Stimulated activated naive B cell treated with anti-CD40 and anti-IgM and Interleukin-4, amounts not matched to agents 10 μg/mL and 1 μg/mL and 100 μg/mL, for 72 hours (primary cell): ENCODE measurements around the gene DNAJB14.

Experiments used
- ATAC-seq, 2 donors: fragments of 150-1000 bp; cut with Tn5 transposase; replicated peaks; 2 replicates each; pipeline ENCODE4 v1.10.0; 2021; ENCODE audit warnings: moderate library complexity in 1 of 2
- DNase-seq: peaks from one replicate; pipeline ENCODE4 v3.0.0; 2021
- H3K27ac Mint-ChIP-seq: one replicate; pipeline ENCODE4 v1.8.0; 2022; ENCODE audit warnings: mild to moderate bottlenecking, mixed read lengths
- H3K27me3 Mint-ChIP-seq, 2 donors: one replicate each; pipeline ENCODE4 v1.8.0; 2022; ENCODE audit warnings: mixed read lengths in 2 of 2
- H3K36me3 Mint-ChIP-seq, 2 donors: one replicate each; pipeline ENCODE4 v1.8.0; 2022; ENCODE audit warnings: mixed read lengths in 2 of 2, mild to moderate bottlenecking in 1 of 2
- H3K4me1 Mint-ChIP-seq, 2 donors: one replicate each; pipeline ENCODE4 v1.8.0; 2022; ENCODE audit warnings: mixed read lengths in 2 of 2, mild to moderate bottlenecking in 1 of 2
- H3K4me3 Mint-ChIP-seq, 2 donors: one replicate each; pipeline ENCODE4 v1.8.0; 2022; ENCODE audit warnings: mild to moderate bottlenecking in 2 of 2, mixed read lengths in 2 of 2, moderate library complexity in 1 of 2
- H3K9me3 Mint-ChIP-seq, 2 donors: one replicate each; pipeline ENCODE4 v1.8.0; 2022; ENCODE audit warnings: mixed read lengths in 2 of 2, mild to moderate bottlenecking in 1 of 2

Gene DNAJB14

GRCh38 chr4:99915449-99915848, 31.0 kb downstream of the DNAJB14 start:
- Mint-ChIP-seq H3K36me3 (peaks cover 43 to 66% of the 10 kb centered on the region in 2 donors), H3K4me3 (no peak overlapping the region), H3K4me1 (no peaks in the 10 kb centered on the region), H3K27ac (no peak overlapping the region), H3K9me3 (peaks cover 11 to 12% of the 10 kb centered on the region in 2 donors), H3K27me3 (no peaks in the 10 kb centered on the region)
- no peak for ATAC-seq
- DNase-seq, result no peak

- H3K27ac Mint-ChIP-seq, result peak overlapping the region; percentile 83
- DNase-seq, result no peak
Observed at GRCh38 chr4:99894998-99895397, 51.4 kb downstream of the DNAJB14 start.

DNA sequence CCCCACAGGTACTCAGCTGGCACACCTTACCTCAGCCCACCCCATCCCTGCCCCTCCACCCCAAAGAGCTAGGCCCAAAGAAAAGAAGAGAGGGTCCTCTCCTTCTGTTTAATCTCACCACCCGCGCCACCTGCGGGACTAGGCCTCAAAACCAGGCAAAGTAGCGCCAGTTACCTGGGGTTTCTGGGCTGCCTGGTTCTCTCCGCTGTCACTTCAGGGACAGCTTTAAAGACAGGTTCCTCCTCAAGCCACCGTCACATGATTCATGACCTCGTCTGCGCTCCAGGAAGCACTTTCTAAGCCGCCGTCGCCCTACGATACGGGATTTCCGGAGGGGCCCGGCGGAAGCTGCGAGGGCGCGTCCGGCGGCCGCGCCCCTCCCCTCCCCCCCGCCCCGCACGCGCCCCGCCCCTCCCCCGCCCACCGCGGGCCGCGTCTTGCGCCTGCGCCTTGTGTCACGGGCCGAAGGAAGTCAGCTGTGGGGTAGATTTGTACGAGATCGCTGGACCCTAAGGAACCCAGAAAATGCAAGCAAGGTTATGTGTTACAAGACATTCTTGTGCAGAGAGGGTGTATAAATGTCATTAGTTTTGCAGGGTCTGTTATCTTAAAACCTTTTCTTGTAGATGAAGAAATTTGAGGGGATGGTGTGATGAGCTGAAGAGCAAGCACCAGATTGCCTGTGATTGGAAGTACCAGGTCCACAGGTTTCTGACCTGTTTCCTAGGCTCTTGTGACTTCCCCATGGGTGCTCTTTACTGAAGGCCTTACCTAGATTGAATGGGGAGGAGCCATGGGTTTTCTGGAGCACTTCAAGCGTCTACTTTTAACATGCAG, 52.0 kb downstream of the DNAJB14 start, which contains the start of gene LAMTOR3:
Gene LAMTOR3 (minus strand): TSS at position 267 of the 837 bp plus-strand sequence. CDS start 464 bp downstream, outside the sequence.
- ATAC-seq, result peak; percentile 100
- H3K27me3 Mint-ChIP-seq, result no peaks in the 10 kb centered on the region
- peaks cover 22 to 31% of the 10 kb centered on the region in 2 donors for H3K4me1 Mint-ChIP-seq
- H3K4me3 Mint-ChIP-seq, result peak within 1 kb of the TSS; percentile 98
- no peaks in the 10 kb centered on the region for H3K9me3 Mint-ChIP-seq
- H3K27ac Mint-ChIP-seq, result peak within 1 kb of the TSS; percentile 98
- peaks cover 10 to 21% of the 10 kb centered on the region in 2 donors for H3K36me3 Mint-ChIP-seq
- DNase-seq, result peak; percentile 89

More at GRCh38 chr4:99894998-99895397, 51.4 kb downstream of the DNAJB14 start:
- ATAC-seq, result no peak
- H3K4me3 Mint-ChIP-seq, result peak overlapping the region; percentile 98
- peaks cover 22 to 31% of the 10 kb centered on the region in 2 donors for H3K4me1 Mint-ChIP-seq
- no peaks in the 10 kb centered on the region for H3K27me3 Mint-ChIP-seq
- H3K36me3 Mint-ChIP-seq, result peaks cover 8 to 18% of the 10 kb centered on the region in 2 donors
- no peaks in the 10 kb centered on the region for H3K9me3 Mint-ChIP-seq

DNA sequence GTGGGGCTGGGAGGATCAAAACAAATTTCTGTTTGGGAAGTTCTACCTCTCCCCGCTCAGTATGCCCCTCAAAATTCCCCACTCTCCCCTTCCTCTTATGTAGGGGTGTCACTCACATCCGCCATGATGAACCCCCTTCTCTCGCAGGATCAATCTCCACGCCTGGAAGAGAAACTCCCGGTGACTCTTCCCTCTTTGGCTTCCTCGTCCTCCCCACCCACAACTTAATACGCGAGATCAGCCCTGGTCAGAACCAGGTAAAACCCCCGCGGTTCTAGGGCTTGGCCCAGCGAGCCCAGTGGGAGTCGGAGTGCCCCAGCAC, 52.6 kb downstream of the DNAJB14 start:
- Mint-ChIP-seq H3K36me3 (peaks cover 10 to 23% of the 10 kb centered on the region in 2 donors), H3K27me3 (no peaks in the 10 kb centered on the region), H3K27ac (peak overlapping the region; percentile 98), H3K4me1 (peaks cover 22 to 31% of the 10 kb centered on the region in 2 donors), H3K9me3 (no peaks in the 10 kb centered on the region), H3K4me3 (peak overlapping the region; percentile 98)
- DNase-seq (no peak), ATAC-seq (no peak)

- H3K4me3 Mint-ChIP-seq, result peak overlapping the region; percentile 98
Observed at GRCh38 chr4:99893029-99893428, 53.4 kb downstream of the DNAJB14 start.

DNA sequence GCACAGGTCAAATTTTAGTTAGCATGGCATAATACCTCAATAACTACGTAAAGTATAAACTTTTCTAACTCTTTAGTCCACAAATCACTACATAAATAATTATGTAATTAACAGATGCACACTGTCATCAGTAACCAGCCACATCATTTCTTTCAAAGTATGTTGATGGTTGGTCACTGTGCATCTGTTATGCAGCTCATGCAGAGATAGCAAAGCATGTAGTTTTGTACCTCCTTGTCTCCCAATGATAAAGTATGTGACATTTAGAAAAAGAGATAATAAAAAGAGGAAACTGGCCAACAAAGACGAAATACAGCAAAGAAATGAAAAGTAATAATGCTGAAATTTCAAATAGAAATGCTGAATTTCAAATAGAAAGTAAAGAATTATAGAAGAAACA, 55.1 kb downstream of the DNAJB14 start:
- peaks cover 10 to 23% of the 10 kb centered on the region in 2 donors for H3K36me3 Mint-ChIP-seq
- peaks cover 23 to 31% of the 10 kb centered on the region in 2 donors for H3K4me1 Mint-ChIP-seq
- no peak overlapping the region for H3K27ac Mint-ChIP-seq
- no peaks in the 10 kb centered on the region for H3K9me3 Mint-ChIP-seq
- DNase-seq, result no peak
- no peaks in the 10 kb centered on the region for H3K27me3 Mint-ChIP-seq
- ATAC-seq, result no peak
- H3K4me3 Mint-ChIP-seq, result no peak overlapping the region

More at GRCh38 chr4:99893029-99893428, 53.4 kb downstream of the DNAJB14 start:
- ATAC-seq, result no peak
- H3K4me1 Mint-ChIP-seq, result peaks cover 22 to 31% of the 10 kb centered on the region in 2 donors
- no peaks in the 10 kb centered on the region for H3K9me3 Mint-ChIP-seq
- DNase-seq, result no peak
- no peak overlapping the region for H3K27ac Mint-ChIP-seq
- H3K27me3 Mint-ChIP-seq, result no peaks in the 10 kb centered on the region
- peaks cover 10 to 23% of the 10 kb centered on the region in 2 donors for H3K36me3 Mint-ChIP-seq

DNA sequence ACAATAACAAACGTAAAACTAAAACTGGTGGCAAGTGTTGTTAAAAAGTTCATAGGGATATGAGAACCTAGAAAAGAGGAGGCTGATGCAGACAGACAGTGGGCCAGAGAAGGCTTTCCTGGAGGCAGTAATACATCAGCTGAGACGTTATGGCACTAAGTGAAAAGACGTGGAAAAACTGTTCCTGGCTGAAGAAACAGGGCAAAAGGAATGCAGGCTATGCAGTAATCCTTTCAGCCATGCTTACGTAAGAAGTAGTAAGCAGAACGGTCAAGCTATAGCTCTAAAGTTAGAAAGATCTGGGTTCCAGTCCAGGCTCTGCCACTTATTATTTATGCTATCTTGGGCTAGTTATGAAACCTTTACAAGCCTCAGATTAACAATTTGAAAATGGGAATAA, 58.6 kb downstream of the DNAJB14 start:
- Mint-ChIP-seq H3K27ac (no peak overlapping the region), H3K27me3 (no peaks in the 10 kb centered on the region), H3K4me3 (no peak overlapping the region), H3K36me3 (peaks cover 5 to 20% of the 10 kb centered on the region in 2 donors), H3K9me3 (no peaks in the 10 kb centered on the region), H3K4me1 (peaks cover 9 to 11% of the 10 kb centered on the region in 2 donors)
- DNase-seq, result no peak
- ATAC-seq, result no peak

- Mint-ChIP-seq H3K4me1 (peaks cover 4 to 5% of the 10 kb centered on the region in 2 donors), H3K27ac (no peak overlapping the region), H3K27me3 (no peaks in the 10 kb centered on the region), H3K36me3 (peaks cover 2 to 14% of the 10 kb centered on the region in 2 donors), H3K4me3 (no peak overlapping the region), H3K9me3 (no peaks in the 10 kb centered on the region)
- no peak for ATAC-seq
- no peak for DNase-seq
Observed at GRCh38 chr4:99886146-99886545, 60.3 kb downstream of the DNAJB14 start.

DNA sequence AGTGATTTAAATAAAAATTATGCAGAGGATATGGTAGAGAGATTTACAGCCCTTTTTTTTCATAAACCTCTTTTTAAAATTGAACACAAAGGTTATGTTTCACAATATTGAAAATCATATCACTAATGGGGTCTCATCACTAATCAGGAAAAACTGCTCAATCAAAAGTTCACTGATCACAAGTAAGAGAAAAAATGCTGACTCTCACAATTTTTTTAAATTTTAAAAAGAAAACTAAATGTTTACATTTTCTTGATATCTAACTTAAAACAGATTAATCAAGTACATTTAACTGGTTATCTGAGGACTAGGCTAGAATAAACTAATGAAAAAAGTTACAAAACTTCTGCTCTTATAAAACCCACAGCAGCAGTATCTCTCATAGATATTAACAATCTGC, 60.7 kb downstream of the DNAJB14 start:
- no peaks in the 10 kb centered on the region for H3K9me3 Mint-ChIP-seq
- H3K4me3 Mint-ChIP-seq, result no peak overlapping the region
- ATAC-seq (no peak), DNase-seq (no peak)
- peaks cover 0 to 1% of the 10 kb centered on the region in 2 donors for H3K4me1 Mint-ChIP-seq
- peaks cover 2 to 14% of the 10 kb centered on the region in 2 donors for H3K36me3 Mint-ChIP-seq
- no peaks in the 10 kb centered on the region for H3K27me3 Mint-ChIP-seq
- no peak overlapping the region for H3K27ac Mint-ChIP-seq

DNA sequence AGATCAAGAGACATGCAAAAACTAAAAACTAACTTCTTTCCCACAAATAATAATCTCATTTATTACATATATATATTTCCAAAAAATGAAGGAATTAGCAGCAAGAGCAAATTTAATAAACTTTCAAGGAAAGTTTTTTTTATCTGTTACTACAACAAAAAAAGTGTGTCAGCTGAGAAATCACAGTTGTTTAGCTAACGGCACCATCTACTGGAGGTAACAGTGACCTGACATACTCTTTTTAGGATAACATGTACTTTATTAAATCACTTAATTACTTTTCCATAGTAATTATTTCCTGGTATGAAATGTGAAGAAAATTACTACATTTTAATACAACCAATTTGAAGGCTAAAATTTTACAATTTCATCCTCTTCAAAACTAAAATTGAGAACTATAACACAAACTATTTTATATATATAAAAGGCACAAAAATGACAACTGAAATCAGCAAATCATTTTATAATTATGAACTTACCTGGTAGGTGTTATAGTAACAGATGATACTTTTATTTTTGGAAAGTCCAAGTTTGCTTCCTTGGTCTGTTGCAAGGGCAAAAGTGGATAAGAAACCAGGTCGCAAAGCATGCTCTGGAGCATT, 61.3 kb downstream of the DNAJB14 start:
- Mint-ChIP-seq H3K9me3 (no peaks in the 10 kb centered on the region), H3K27me3 (no peaks in the 10 kb centered on the region), H3K4me3 (no peak overlapping the region), H3K4me1 (peaks cover 0 to 1% of the 10 kb centered on the region in 2 donors), H3K36me3 (peaks cover 5 to 19% of the 10 kb centered on the region in 2 donors), H3K27ac (no peak overlapping the region)
- no peak for DNase-seq
- ATAC-seq, result no peak

DNA sequence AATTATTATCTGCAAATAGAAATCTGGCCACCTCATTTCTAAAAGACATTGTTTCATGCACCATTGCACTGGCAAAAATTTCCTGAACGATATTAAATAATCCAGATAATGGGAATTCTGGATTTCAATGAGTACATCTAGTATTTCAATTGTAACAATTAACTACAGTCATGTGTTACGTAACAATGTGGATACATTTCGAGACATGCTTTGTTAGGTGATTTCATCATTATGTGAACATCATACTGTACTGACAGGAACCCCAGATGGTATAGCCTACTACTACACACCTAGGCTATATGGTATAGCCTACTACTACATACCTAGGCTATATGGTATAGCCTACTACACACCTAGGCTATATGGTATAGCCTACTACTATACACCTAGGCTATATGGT, 67.0 kb downstream of the DNAJB14 start:
- Mint-ChIP-seq H3K9me3 (no peaks in the 10 kb centered on the region), H3K4me1 (peaks cover 0 to 2% of the 10 kb centered on the region in 2 donors), H3K36me3 (peaks cover 13 to 21% of the 10 kb centered on the region in 2 donors), H3K27ac (no peak overlapping the region), H3K4me3 (no peak overlapping the region), H3K27me3 (no peaks in the 10 kb centered on the region)
- ATAC-seq (no peak), DNase-seq (no peak)

GRCh38 chr4:99878604-99879003, 67.8 kb downstream of the DNAJB14 start:
- peaks cover 13 to 26% of the 10 kb centered on the region in 2 donors for H3K36me3 Mint-ChIP-seq
- H3K4me3 Mint-ChIP-seq, result no peak overlapping the region
- ATAC-seq (no peak), DNase-seq (no peak)
- peaks cover 2 to 6% of the 10 kb centered on the region in 2 donors for H3K4me1 Mint-ChIP-seq
- no peaks in the 10 kb centered on the region for H3K27me3 Mint-ChIP-seq
- H3K9me3 Mint-ChIP-seq, result no peaks in the 10 kb centered on the region
- no peak overlapping the region for H3K27ac Mint-ChIP-seq

- Mint-ChIP-seq H3K27ac (no peak overlapping the region), H3K36me3 (peaks cover 22 to 36% of the 10 kb centered on the region in 2 donors), H3K27me3 (no peaks in the 10 kb centered on the region), H3K4me1 (peaks cover 5 to 6% of the 10 kb centered on the region in 2 donors), H3K9me3 (no peaks in the 10 kb centered on the region), H3K4me3 (no peak overlapping the region)
- DNase-seq, result no peak
- ATAC-seq, result peak in 1 of 2 donors; percentile 24
Observed at GRCh38 chr4:99876946-99877345, 69.5 kb downstream of the DNAJB14 start.

- peaks cover 27 to 44% of the 10 kb centered on the region in 2 donors for H3K36me3 Mint-ChIP-seq
- peak overlapping the region; percentile 14 for H3K27ac Mint-ChIP-seq
- DNase-seq, result no peak
- ATAC-seq, result no peak
- peaks cover 5 to 6% of the 10 kb centered on the region in 2 donors for H3K4me1 Mint-ChIP-seq
- H3K9me3 Mint-ChIP-seq, result no peaks in the 10 kb centered on the region
- no peak overlapping the region for H3K4me3 Mint-ChIP-seq
- H3K27me3 Mint-ChIP-seq, result no peaks in the 10 kb centered on the region
Observed at GRCh38 chr4:99875071-99875470, 71.3 kb downstream of the DNAJB14 start.

DNA sequence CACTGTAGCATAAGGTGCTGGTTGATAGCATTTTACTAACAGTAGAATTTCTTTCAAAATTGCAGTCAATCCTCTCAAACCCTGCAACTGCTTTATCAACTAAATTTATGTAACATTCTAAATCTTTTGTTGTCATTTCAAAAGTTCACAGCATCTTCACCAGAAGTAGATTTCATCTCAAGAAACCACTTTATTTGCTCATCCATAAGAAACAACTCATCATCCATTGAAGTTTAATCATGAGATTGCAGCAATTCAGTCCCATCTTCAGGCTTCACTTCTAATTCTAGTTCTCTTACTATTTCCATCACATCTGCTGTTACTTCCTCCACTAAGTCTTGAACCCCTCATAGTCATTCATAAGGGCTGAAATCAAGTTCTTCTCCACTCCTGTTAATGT, 73.8 kb downstream of the DNAJB14 start:
- Mint-ChIP-seq H3K9me3 (no peaks in the 10 kb centered on the region), H3K36me3 (peaks cover 26 to 48% of the 10 kb centered on the region in 2 donors), H3K4me3 (no peak overlapping the region), H3K27me3 (no peaks in the 10 kb centered on the region), H3K4me1 (peaks cover 5 to 6% of the 10 kb centered on the region in 2 donors), H3K27ac (peak overlapping the region; percentile 88)
- ATAC-seq (no peak), DNase-seq (no peak)
